ENCODE data around the gene SASH1.

Gene SASH1

DNA sequence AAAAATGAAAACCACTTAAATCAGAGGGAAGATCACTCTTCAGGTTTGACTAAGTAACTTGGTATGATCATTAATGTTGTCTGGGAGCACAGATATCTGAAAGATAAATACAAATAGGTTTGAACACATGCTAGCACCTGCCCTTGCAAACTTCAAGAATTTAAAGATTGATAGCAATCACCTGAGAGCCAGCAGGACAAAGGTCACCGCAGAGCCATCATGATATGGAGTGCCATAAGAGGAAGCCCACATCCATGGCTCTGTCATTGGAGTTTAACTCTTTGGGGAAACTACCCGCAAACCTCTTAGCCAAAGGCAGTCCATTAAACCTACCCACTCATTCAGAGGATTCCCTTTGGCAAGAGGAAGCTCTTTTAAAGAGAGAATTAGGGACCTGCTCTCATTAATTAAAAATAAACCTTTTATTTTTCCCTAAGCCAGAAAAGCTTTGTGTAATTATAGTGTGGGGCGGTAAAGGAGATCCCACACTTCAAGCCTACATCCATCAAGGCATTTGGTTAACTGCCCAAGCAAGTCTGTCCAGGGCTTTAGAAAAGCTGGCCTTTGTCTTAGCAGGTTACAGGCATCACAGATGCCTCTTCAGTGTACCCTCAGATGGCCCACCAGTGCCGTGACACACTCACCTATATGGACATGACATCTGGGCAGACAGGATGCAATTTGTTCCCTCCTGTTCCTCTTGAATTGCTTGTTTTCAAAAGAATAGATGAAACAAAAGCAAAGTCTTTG, 73.0 kb downstream of the SASH1 start:
- TF ChIP-seq GATA1 (IDR thresholded peaks at IDR 0.05; ENCODE audit: low read depth, low read length) (no peak), POLR2A (IDR thresholded peaks at IDR 0.05; ENCODE audit: low read length) (no peak)
- no peak for DNase-seq

DNA sequence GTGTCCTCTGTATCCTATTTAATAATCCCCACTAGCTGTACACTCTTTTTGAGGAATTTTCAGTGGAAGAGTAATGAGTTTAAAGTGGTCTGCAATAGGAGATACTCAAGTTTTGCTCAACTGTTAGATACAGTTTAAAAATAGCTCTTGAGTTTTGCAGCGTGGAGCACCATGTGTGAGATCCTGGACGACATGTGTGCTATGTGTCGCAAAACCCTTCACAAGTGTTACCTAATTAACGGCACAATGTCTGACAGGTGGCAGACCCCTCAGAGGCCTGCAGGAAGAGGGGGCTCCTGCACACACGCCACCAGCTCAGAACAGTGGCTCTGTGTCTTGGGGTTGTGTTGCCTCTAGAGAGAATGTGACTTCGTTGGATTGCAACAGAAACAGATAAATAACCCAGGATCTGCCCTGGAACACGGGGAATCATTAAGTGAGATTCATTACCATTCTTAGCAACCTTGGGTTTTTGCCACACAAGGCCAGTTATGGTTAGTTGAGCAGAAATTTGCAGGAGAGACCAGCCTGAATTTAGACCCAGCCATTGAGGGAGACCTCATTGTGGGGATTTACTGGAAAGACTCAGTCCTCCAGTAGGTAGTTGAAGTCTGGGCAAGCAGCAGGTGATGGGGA, 73.8 kb downstream of the SASH1 start:
- no peak for DNase-seq
- TF ChIP-seq GATA1 (IDR thresholded peaks at IDR 0.05; ENCODE audit: low read depth, low read length) (no peak), POLR2A (IDR thresholded peaks at IDR 0.05; ENCODE audit: low read length) (no peak)

DNA sequence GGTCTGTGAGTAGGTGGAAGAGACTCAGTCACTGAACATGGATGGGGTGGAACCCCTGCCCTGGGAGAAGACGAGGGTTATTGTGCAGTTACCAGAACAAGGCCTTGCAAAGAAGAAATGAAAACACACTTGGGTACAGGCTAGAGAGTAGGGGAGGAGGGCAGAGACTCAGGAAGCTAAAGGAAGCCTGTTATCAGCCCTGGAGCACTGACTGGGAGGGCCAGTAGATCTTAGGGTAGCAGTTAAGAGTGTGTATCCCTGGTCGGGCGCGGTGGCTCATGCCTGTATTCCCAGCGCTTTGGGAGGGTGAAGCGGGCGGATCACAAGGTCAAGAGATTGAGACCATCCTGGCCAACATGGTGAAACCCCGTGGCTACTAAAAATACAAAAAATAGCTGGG, 74.4 kb downstream of the SASH1 start:
- TF ChIP-seq POLR2A (IDR thresholded peaks at IDR 0.05; ENCODE audit: low read length) (no peak), GATA1 (IDR thresholded peaks at IDR 0.05; ENCODE audit: low read depth, low read length) (no peak)

DNA sequence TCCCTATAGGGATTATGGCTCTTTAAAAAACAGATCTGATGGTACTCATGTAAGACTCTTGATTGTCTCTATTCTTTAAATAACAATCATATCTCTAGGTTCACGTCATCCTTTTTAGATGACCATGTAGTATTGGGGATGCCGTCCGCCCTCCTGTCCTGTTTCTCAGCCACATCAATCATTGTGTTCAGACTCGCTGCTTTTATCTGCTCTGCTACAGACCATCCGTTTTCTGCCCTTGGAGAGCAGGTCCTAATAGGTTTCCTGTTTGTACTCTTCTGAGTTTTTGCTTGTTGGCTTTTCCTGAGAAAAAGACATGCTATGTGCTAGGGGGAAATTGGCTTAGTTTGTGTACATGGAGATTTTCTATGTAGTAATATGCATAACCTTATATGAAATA, 76.8 kb downstream of the SASH1 start:
- TF ChIP-seq GATA1 (IDR thresholded peaks at IDR 0.05; ENCODE audit: low read depth, low read length) (no peak), POLR2A (IDR thresholded peaks at IDR 0.05; ENCODE audit: low read length) (no peak)

More for the DNA sequence above, 74.4 kb downstream of the SASH1 start:
- no peak for DNase-seq

DNA sequence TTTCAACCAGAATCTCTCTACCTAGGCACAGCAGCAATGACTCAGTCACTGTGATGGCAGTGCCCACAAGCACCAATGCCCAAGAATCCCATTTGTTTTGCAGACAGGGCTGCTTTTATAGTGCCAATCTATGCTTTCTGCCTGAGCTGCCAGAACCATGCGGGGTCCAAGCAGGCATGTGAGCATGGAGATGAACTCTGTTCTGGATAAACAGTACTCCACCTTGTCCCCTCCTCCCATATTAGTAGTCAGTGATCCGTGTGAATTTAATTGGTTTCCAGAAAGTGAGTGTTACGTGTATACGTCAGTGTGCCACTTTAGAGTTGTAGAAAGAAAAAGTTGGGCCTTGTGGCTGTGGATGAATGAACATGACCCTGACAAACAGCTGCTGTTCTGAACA, 79.4 kb downstream of the SASH1 start:
- no peak for TF ChIP-seq POLR2A (IDR thresholded peaks at IDR 0.05; ENCODE audit: low read length)
- TF ChIP-seq GATA1 (IDR thresholded peaks at IDR 0.05; ENCODE audit: low read depth, low read length) = no peak

More for the DNA sequence above, 76.8 kb downstream of the SASH1 start:
- DNase-seq = no peak

DNA sequence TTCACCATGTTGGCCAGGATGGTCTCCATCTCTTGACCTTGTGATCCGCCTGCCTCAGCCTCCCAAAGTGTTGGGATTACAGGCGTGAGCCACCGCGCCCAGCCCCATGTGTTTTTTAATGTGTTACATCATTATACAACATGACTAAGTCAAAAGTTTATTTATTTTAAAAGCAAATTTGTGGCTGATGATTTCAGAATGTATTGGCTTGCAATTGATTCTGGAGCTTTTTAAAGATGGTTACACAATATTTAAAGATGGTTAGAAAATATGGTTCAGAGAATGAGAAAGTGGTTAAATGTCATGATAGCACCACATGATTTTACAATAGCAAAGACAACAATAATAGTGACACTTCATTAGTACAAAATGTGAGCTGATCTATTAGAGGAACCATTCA, 80.5 kb downstream of the SASH1 start:
- DNase-seq = no peak
- TF ChIP-seq GATA1 (IDR thresholded peaks at IDR 0.05; ENCODE audit: low read depth, low read length) = no peak
- TF ChIP-seq POLR2A (IDR thresholded peaks at IDR 0.05; ENCODE audit: low read length) = no peak

More for the DNA sequence above, 79.4 kb downstream of the SASH1 start:
- no peak for DNase-seq

DNA sequence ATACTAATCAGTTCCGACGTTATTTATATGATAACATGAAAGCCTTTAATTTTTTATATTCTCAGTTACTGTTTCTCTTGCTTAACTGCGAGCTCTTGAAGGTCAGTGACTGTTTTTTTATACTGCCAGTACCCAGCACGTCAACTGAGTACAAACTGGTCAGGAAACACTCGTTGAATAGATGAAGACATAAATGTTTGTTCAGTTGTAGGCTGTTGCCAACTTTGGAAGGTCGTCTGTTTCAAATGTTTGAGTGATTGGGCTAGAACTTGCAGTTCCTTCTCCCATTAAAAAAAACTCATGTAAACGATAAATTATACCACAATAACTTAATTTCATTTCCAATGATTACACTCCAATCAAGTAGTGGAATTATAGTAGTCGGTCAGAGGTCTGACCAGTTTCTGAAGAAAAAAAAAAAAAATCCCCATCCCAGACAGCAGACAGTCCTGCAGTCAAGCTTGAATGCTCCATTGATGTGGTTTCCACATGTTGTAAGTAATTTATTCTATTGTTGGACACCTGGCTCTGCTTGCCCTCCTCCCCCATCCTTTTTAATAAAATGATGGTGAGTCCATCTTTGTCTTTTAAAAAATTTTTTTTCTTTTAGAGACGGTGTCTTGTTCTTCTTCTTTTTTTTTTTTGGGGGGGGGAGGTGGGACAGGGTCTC, 81.1 kb downstream of the SASH1 start:
- no peak for DNase-seq
- TF ChIP-seq POLR2A (IDR thresholded peaks at IDR 0.05; ENCODE audit: low read length) = no peak
- TF ChIP-seq GATA1 (IDR thresholded peaks at IDR 0.05; ENCODE audit: low read depth, low read length) = no peak

DNA sequence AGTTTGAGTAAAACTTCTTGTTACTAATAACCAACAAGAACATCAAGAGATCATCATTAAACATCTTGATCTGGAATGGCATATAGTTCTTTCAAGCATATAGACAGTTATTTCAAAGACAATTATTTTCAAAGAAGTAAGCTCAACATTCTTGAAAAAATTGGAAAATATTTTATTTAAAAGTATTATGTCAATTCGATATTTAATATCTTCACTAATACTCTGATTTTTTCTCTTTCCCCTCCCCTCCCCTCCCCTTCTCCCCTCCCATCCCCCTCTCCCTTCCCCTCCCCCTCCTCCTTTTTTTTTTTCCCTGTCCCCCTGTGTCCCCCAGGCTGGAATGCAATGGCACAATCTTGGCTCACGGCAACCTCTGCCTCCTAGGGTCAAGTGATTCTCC, 82.8 kb downstream of the SASH1 start:
- DNase-seq = no peak
- no peak for TF ChIP-seq POLR2A (IDR thresholded peaks at IDR 0.05; ENCODE audit: low read length)
- TF ChIP-seq GATA1 (IDR thresholded peaks at IDR 0.05; ENCODE audit: low read depth, low read length) = no peak

DNA sequence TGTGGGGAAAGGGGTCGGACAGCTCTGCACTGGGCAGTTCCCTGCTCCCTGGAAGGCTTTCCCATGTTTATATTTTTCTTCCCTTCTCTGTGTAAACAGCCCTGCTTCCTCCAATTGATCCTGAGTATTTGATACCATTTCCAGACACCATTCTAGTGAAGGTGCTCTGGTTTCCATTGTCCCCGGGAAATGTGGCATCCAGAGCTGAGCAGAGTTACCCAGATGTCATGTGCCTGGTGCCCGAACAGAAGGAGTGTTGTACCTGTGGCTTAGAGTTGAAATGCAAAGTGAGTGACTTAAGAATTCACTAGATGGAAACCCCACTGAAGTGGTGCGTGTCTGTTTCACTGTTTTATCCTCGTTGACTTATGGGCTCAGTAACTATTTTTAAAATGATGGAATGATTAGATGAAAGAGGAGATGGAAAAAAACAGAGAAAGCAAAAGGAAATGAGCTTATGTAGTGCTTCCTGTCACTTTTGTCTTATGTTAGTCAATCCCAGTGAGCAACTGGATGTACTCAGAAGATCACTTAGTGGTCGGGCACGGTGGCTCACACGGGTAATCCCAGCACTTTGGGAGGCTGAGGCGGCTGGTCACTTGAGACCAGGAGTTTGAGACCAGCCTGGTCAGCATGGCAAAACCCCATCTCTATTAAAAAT, 83.8 kb downstream of the SASH1 start:
- DNase-seq = no peak
- TF ChIP-seq GATA1 (IDR thresholded peaks at IDR 0.05; ENCODE audit: low read depth, low read length) = no peak
- no peak for TF ChIP-seq POLR2A (IDR thresholded peaks at IDR 0.05; ENCODE audit: low read length)

DNA sequence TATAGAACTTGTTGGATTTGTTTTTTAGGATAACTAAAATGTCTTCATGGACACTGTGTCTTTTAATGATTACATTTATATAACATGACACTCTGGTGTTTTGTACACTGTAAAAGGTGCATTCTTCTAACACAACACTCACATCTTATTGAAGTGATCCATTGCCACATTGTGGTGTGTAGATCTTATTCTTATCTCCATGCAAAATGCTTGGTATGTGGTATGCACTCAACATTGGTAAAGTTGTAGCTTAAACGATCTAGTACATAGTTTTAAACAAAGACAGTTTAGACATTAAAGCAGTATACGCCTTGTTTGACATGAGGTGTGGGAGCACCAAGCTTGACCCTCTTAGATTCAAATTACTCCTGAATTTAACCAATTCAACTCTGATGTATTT, 84.7 kb downstream of the SASH1 start:
- TF ChIP-seq POLR2A (IDR thresholded peaks at IDR 0.05; ENCODE audit: low read length) = no peak
- TF ChIP-seq GATA1 (IDR thresholded peaks at IDR 0.05; ENCODE audit: low read depth, low read length) = no peak
- DNase-seq = no peak

DNA sequence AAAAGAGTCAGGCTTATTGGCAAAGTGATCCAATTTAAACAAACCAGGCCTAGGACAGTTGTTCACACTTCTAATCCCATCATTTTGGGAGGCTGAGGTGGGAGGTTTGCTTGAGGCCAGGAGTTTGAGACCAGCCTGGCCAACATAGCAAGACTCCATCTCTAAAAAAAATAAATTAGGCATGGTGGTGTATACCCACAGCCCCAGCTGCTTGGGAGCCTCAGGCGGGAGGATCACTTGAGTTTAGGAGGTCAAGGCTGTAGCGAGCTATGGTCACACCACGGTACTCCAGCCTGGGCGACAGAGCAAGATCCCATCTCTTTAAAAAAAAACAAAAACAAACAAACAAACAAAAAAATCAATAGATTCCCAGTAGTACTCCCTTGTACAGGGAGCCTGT, 86.8 kb downstream of the SASH1 start:
- no peak for DNase-seq

DNA sequence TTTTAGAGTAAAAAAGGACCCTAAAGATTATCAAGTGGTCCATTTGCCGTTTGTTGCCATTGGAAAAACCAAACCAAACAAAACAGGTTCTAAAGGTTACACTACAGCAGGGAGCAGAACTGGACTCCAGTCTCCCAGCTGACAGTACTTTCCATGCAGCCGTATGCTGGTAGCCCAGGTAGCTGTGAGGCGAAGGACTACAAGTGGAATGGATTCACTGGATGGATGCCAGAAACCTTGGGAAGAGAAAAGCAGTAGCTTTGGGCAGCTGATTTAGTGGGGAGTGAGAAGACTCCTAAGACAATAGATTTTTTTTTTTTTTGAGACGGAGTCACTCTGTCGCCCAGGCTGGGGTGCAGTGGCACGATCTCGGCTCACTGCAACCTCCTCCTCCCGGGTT, 88.3 kb downstream of the SASH1 start:
- TF ChIP-seq GATA1 (IDR thresholded peaks at IDR 0.05; ENCODE audit: low read depth, low read length) (no peak), POLR2A (IDR thresholded peaks at IDR 0.05; ENCODE audit: low read length) (no peak)
- DNase-seq = no peak

More for the DNA sequence above, 86.8 kb downstream of the SASH1 start:
- TF ChIP-seq POLR2A (IDR thresholded peaks at IDR 0.05; ENCODE audit: low read length) = no peak
- TF ChIP-seq GATA1 (IDR thresholded peaks at IDR 0.05; ENCODE audit: low read depth, low read length) = no peak

DNA sequence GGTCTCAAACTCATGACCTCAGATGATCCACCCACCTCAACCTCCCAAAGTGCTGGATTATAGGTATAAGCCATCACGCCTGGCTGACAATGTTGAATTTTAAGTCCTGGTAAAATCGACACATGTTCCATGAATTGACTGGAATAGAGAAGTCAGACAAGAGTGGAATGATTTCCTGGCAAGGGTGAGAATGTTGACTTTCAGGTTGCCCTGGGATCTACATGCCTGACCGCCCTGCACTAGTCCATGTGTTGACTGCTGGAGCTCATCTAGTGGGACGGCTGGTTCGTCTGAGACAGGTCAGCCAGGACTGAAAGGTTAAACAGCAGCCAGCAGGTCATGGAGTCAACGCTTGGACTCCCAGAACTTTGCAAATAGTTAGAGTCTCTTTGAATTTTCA, 88.8 kb downstream of the SASH1 start:
- TF ChIP-seq POLR2A (IDR thresholded peaks at IDR 0.05; ENCODE audit: low read length) (no peak), GATA1 (IDR thresholded peaks at IDR 0.05; ENCODE audit: low read depth, low read length) (no peak)
- DNase-seq = no peak

DNA sequence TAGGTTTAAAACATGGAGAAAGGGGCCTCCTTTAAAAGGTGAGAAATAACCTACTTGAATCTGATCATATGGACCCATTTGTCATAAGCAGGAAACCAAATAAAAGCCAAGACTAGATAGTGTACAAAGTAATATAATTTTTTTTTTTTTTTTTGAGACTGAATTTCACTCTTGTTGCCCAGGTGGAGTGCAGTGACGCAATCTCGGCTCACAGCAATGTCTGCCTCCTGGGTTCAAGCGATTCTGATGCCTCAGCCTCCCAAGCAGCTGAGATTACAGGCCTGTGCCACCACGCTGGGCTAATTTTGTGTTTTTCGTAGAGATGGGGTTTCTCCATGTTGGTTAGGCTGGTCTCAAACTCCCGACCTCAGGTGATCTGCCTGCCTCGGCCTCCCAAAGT, 89.2 kb downstream of the SASH1 start:
- no peak for DNase-seq
- TF ChIP-seq POLR2A (IDR thresholded peaks at IDR 0.05; ENCODE audit: low read length) (no peak), GATA1 (IDR thresholded peaks at IDR 0.05; ENCODE audit: low read depth, low read length) (no peak)
